Left renal cortex interstitium (tissue), 4 donors: ENCODE results near the gene PEPD. TPM values are rescaled to one million over a fixed set of nuclear protein-coding genes. Genes with fewer than 3 reads are reported as not detected.

Experiments used
- DNase-seq, 4 donors: peaks; one replicate each; pipeline ENCODE4 v3.0.0-alpha.2; 2013; ENCODE audit warnings: low read depth in 4 of 4, low spot score in 2 of 4, missing footprints in 1 of 4
- polyA plus RNA-seq, 4 donors: library from polyadenylated mRNA; unstranded; fragments of 120-200 nt; gene quantifications; one replicate each; pipeline ENCODE4 v1.2.1, GENCODE V29; 2013; ENCODE audit not compliant: insufficient read length in 4 of 4

The PEPD gene
- polyA plus RNA-seq, 4 donors: 99.6 to 124 (median 108) TPM

DNA sequence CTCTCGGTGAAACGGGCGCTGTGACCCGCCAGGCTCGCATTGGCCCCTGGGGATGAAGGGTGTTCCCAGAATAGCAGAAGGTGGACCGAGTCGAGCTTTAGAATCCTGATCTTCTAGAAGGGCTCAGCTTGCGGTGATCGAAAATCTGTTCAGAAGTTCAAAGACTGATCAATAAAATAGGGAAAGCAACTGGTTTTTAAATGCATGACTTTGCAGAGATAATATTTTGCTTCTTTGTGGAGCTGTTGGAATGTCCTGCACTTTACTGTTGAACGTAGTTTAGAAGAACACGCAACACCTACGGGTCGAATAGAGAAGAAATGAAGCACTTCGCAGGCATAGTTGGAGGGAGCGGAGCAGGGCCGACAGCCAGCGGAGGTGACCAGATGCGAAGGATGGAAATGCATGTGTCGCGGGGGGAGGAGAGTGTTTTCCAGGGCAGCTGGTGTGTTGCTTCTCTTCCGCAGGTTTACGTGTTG is 147.3 kb downstream of the PEPD start:
- peak in 1 of 4 donors; percentile 37 for DNase-seq

DNA sequence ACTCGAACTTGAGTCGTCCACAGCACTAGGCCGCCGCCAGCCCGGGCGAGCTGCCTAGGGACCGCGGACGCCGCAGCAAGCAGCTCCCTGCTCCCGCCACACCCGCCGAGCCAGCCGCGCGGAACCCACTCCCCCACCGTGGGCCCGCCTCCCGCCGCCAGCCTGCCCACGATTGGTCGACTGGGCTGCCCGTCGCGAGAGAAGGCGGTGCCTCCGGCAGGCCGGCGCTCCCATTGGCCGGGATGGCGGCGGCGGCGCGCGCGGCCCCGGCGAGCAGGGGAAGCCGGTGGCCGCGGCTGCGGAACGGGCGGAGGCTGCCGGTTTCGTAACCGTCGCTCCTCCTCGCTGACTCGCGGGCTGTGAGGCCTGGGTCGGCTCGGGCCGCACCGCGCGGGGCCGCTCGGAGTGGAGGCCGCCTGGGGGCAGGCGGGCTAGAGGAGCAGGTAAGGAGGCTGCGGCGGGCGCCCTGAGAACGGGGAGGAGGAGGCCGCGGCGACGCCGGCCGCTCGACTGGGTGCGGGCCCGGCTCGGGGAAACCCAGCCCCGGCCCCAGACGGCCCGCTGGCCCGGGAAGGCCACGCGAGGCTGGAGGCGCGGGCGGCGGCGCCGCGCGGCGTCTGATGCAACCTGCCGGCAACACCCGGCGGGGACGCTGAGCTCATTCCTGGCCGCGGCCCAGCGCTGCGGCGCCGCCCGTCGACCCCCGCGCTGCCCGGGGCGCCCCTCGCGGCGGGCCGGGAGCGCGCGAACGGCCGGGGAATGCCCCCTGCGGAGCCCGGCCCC is 147.9 kb downstream of the PEPD start, which contains the start of gene CEBPG:
TSS of gene CEBPG (plus strand) at position 257 of the 783 bp plus-strand sequence. CDS start 5,531 bp downstream, outside the sequence.
- DNase-seq: peak; percentile 50 to 82 (median 80)

- DNase-seq: no peak
Observed at GRCh38 chr19:33370783-33371182, 150.8 kb downstream of the PEPD start.

DNA sequence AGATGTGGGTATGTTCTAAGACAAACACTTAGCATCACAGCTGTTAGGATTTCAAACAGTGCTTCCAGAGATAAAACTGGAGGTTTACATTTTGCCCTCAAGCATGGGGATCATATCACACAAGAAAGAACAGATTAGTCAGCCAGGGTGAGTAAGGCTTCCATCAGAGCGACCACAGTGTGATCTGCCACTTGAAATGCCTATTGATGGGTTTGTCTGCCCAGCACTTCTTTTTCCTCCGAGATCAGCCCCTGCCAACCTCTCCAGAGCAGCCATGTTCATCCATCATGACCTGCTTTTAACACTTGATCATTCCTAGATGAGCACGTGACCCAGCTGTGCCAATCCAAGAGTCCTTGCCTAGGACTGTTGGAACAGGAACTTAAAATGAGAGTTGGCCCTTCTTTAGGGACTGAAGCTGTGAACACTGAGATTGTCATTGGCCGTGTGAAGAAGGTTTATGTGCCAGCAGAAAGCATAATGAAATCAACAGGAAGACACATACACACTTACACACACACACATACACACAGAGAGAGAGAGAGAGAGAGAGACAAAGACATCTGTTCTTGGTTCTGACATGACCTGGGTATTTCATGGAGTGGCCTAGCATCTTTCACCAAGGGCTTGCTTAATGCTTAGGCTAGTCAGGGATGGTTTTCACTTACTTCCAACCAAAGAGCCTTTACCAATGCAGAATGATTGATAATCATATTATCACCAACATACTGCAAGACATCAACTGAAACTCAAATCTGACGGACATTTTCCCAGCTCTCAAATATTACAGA is 153.3 kb downstream of the PEPD start:
- no peak for DNase-seq

DNA sequence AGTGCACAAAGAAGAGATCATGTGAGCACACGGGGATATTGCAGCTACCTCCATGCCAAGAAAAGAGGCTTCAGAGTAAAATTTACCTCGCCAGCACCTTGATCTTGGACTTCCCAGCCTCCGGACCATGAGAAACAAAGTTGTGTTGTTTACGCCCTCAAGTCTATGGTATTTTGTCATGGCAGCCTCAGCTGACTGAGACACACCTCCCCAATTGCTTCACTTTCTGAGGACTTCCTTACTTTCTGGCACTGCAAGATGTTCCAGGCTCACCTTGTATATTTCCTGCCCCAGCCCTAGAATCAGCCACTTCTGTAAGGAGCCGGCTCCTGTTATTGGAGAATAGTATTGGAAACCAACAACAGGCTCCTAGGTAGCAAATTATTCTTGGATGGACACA is 154.7 kb downstream of the PEPD start:
- DNase-seq: no peak

DNA sequence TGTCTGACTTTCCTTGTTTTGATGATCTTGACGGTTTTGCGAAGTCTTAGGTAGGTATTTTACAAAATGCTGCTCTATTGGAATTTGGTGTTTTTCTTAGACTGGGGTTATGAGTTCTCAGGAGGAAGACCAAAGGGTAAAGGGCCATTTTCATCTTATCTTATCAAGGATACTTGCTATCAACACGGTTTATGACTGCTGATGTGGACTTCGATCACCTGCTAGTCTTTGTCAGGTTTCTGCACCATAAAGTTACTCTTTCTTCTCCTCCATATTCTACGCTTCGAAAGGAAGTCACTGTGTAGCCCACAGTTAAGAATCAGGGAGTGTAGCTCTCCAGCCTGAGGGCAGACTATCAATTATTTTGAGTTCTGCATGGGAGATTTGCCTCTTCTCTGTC is 155.5 kb downstream of the PEPD start:
- no peak for DNase-seq

DNA sequence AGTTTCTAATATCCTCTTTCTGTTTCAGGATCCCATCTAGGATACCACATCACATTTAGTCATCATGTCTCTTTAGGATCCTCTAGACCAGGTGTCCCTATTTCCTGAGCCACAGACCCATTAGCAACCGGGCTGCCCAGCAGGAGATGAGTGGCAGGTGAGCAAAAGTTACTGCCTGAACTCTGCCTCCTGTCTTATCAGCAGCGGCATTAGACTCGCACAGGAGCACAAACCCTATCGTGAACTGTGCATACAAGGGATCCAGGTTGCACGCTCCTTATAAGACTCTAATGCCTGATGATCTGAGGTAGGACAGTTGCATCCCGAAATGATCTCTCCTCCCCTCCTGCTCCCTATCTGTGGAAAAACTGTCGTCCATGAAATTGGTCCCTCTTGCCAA is 155.9 kb downstream of the PEPD start:
- DNase-seq: no peak

GRCh38 chr19:33363476-33363875 is 158.1 kb downstream of the PEPD start:
- DNase-seq: no peak

- no peak for DNase-seq
Observed at GRCh38 chr19:33362508-33363228, 158.9 kb downstream of the PEPD start.

GRCh38 chr19:33359581-33359980 is 162.0 kb downstream of the PEPD start:
- DNase-seq: no peak

DNA sequence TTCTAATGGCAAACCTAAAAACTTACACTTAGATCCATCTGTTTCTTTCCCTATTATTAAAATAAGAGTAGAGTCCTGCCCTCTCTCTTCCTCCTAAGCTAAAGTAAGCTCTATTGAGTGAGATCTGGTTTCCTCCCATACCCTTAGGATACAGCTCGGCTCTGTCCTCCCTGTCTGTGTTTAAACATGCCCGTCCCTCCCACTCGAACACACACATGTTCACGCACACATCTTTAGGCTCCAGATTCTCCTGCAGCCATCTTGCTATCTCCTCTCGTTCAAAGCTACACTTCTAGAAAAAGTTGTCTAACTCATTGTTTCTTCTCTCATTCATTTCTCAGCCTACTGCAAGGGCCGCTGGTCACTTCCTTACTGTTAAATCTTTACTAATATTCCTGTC is 163.2 kb downstream of the PEPD start:
- DNase-seq: no peak

DNA sequence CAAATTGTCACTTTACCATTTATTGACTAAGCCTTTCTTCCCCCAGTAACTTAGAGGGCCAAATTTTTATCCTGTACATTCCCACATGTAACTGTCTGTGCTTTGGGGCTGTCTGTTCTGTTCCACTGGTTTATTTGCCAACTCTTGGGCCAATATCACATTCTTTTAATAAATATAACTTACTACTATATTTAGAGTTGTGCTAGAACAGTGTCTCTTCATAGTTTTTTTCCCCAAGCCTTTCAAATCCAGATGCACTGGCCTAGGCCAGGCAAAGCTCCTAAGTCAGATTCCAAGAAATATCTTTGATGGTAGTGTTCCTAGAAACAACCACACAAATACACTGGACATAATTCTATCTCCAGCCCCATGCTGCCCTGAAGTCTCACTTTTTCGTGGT is 164.0 kb downstream of the PEPD start:
- DNase-seq: no peak

GRCh38 chr19:33355535-33355934 is 166.1 kb downstream of the PEPD start:
- no peak for DNase-seq

- DNase-seq: no peak
Observed at GRCh38 chr19:33350538-33351309, 170.9 kb downstream of the PEPD start.

DNA sequence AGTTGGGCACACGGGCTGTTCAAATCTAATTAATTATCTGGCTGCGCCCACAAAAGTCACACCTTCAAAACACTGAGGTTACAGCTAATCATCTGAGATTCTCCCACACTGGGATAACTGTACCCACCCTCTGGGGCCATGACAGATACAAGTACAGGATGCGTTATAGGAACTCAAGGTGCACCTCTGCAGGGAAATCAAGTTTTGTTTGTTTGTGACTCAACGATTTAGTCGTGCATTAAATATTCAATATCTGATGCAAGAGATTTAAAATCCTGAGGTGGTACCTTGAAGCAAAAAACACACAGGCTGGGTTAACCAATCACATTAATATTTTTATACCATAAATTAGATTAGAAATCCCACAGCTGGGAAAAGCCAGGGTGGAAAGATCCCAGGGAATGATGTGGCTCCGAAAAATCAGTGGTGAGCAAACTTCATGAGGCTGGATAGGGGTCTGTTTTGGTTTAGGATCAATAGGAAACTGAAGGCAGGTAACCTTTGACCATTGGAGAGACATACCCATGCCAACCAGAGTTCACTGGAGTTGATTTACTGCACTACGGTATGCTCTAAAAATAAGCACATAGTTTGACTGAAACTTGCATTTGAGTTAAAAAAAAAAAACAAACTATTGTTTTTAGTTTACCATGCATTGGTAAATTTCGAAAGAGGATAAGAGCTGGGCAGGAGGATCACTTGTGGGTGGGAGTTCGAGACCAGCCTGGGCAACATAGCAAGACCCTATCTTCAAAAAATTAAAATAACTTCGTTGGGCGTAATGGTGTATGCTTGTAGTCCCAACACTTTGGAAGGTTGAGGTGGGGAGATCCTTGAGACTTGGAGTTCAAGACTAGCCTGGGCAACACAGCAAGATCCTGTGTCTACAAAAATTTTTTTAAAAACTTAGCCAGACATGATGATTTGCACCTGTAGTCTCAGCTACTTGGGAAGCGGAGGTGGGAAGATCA is 172.0 kb downstream of the PEPD start:
- no peak for DNase-seq

DNA sequence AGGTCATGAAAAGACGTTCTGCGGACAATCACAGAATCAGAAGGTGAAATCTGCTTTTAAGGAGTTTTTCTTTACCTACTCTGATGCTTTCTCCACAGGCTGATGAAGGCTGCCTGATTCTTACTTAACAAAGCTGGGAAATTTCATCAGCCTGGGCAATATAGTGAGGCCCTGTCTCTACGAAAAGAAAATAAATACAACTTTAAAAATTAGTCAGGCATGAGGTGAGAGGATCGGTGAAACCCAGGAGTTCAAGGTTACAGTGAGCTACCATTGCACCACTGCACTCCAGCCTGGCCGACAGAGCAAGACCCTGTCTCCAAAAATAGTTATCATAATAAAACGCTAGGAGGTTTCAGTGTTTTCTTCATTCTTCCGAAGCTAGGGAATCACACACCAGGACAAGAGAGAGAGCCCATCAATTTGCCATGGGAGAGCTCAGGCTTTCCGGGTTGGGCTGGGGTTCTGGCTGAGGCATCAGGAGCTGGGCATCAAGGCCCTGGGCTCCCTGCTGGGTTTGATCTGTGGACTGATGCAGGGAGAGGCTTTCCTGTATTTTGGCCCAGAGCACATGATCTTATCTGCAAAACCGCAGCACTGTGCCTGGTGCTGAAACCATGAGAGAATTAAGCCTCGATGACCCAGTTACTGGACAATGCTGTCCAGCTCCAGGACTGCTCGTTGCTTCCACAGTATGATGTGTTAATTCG is 173.1 kb downstream of the PEPD start:
- DNase-seq: no peak

DNA sequence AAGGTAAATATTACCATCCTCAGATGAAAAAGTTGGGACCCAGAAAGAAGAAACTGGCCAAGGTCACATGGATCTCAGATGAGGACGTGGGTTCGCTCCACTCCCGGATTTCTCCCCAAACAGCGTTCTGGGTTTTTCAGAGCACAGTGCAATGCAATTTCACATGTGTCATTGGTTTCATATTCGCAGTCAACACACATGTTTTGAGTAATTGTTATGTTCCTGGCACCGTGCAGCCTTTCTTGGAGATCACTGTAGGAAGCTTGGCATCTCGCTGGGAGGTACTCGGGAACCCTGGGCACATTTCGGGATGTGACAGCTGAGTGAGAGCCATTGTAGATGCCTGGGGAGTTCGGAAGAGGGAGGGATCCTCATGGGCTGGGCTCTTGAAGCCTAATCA is 174.3 kb downstream of the PEPD start:
- no peak for DNase-seq

GRCh38 chr19:33346665-33347064 is 174.9 kb downstream of the PEPD start:
- DNase-seq: no peak
